B cell (primary cell): ENCODE measurements around the gene NR6A1. TPM values are rescaled to one million over a fixed set of nuclear protein-coding genes. Genes with fewer than 3 reads are reported as not detected.
A peak's percentile ranks its signal among the peaks of the same experiment; 100 is the strongest.

Experiments
- ATAC-seq: fragments of 200-7000 bp; cut with Tn5 transposase; one replicate; pipeline ENCODE4 v1.10.0; 2021; ENCODE audit warnings: low read depth, mild to moderate bottlenecking, moderate number of reproducible peaks, moderate library complexity
- CTCF ChIA-PET: fragments of 350-600 bp; sonication (Branson Sonifier 250); formaldehyde crosslinking; loops from one replicate; lab custom pipeline; 2021; ENCODE audit warnings: antibody characterized with exemption, inconsistent platforms; lab: Charles Lee
- POLR2A ChIA-PET: fragments of 350-600 bp; sonication (Branson Sonifier 250); formaldehyde crosslinking; loops from one replicate; lab custom pipeline; 2021; ENCODE audit warnings: antibody characterized with exemption; lab: Charles Lee
- DNase-seq: peaks from one replicate; pipeline ENCODE4 v3.0.0; 2013
- H2AFZ ChIP-seq: 2 replicates; pipeline ENCODE4 v1.6.1; 2012; ENCODE audit warnings: mild to moderate bottlenecking, low read depth, low read length; ENCODE audit not compliant: insufficient read depth, poor library complexity, severe bottlenecking
- H3K27ac ChIP-seq, 2 donors: 1 replicate in 1 of 2; 2 replicates in 1 of 2; pipeline ENCODE4 v1.5.1; 2012 to 2013; ENCODE audit warnings: low read length in 2 of 2, mild to moderate bottlenecking in 2 of 2, moderate library complexity in 1 of 2
- H3K27me3 ChIP-seq, 4 experiments: fragments of 200-600 bp in 1 of 4; sonication (generic) in 1 of 4; replicated peaks in 1 of 4; 1 replicate in 2 of 4; 2 replicates in 2 of 4; pipeline versions ENCODE4 v1.6.1 to v1.7.0; 2013 to 2016; ENCODE audit warnings: low read length in 3 of 4, mild to moderate bottlenecking in 2 of 4, mixed read lengths in 1 of 4, moderate library complexity in 1 of 4; ENCODE audit not compliant: insufficient read depth in 4 of 4, control insufficient read depth in 3 of 4; ENCODE audit errors: control extremely low read depth in 1 of 4
- H3K36me3 ChIP-seq, 2 experiments: replicated peaks in 1 of 2; 1 replicate in 1 of 2; 2 replicates in 1 of 2; pipeline versions ENCODE4 v1.6.1 to v1.7.1; 2013; ENCODE audit warnings: low read length in 1 of 2; ENCODE audit not compliant: insufficient read depth in 2 of 2, control insufficient read depth in 1 of 2; ENCODE audit errors: control extremely low read depth in 1 of 2, extremely low read depth in 1 of 2
- H3K4me1 ChIP-seq, 2 donors: fragments of 200-600 bp in 1 of 2; sonication (generic) in 1 of 2; 1 replicate in 1 of 2; 2 replicates in 1 of 2; pipeline versions ENCODE4 v1.5.1 to v1.6.1; 2013 to 2017; ENCODE audit warnings: low read length in 2 of 2; ENCODE audit not compliant: control insufficient read depth in 2 of 2, insufficient read depth in 2 of 2
- H3K4me2 ChIP-seq: replicated peaks from 2 replicates; pipeline ENCODE3; 2012; ENCODE audit warnings: mild to moderate bottlenecking, low read depth, low read length; ENCODE audit not compliant: poor library complexity, severe bottlenecking
- H3K4me3 ChIP-seq, 5 experiments: fragments of 200-600 bp in 1 of 5; sonication (generic) in 1 of 5; 1 replicate in 3 of 5; 2 replicates in 2 of 5; pipeline versions ENCODE4 v1.5.1 to v1.7.0; 2011 to 2016; ENCODE audit warnings: low read length in 4 of 5, mild to moderate bottlenecking in 4 of 5, low read depth in 2 of 5, control low read depth in 1 of 5, moderate library complexity in 1 of 5; ENCODE audit not compliant: insufficient read depth in 1 of 5; ENCODE audit errors: control extremely low read depth in 1 of 5, extremely low read depth in 1 of 5
- H3K79me2 ChIP-seq: fragments of 200-600 bp; sonication (generic); one replicate; pipeline ENCODE4 v1.6.0; 2016; ENCODE audit warnings: low read length; ENCODE audit not compliant: control insufficient read depth, insufficient read depth
- H3K9ac ChIP-seq: fragments of 200-600 bp; sonication (generic); 2 replicates; pipeline ENCODE4 v1.6.1; 2017; ENCODE audit warnings: mild to moderate bottlenecking, low read length, moderate library complexity
- H3K9me3 ChIP-seq, 3 donors: one replicate each; pipeline versions ENCODE4 v1.6.1 to v1.7.1; 2013; ENCODE audit warnings: low read length in 2 of 3; ENCODE audit not compliant: control insufficient read depth in 2 of 3, insufficient read depth in 1 of 3; ENCODE audit errors: control extremely low read depth in 1 of 3
- H4K20me1 ChIP-seq: 2 replicates; pipeline ENCODE4 v1.6.0; 2012; ENCODE audit warnings: mild to moderate bottlenecking, low read length; ENCODE audit not compliant: insufficient read depth, control insufficient read depth, poor library complexity, severe bottlenecking
- H3K27ac Mint-ChIP-seq: one replicate; pipeline ENCODE4 v1.8.0; 2021; ENCODE audit warnings: mixed read lengths
- H3K27me3 Mint-ChIP-seq: one replicate; pipeline ENCODE4 v1.8.0; 2021; ENCODE audit warnings: mixed read lengths
- H3K4me1 Mint-ChIP-seq: one replicate; pipeline ENCODE4 v1.8.0; 2021; ENCODE audit warnings: mixed read lengths
- H3K4me3 Mint-ChIP-seq: one replicate; pipeline ENCODE4 v1.8.0; 2021; ENCODE audit warnings: mixed read lengths
- H3K9me3 Mint-ChIP-seq: one replicate; pipeline ENCODE4 v1.8.0; 2022; ENCODE audit warnings: mixed read lengths; ENCODE audit not compliant: insufficient read depth
- EZH2 ChIP-seq: IDR thresholded peaks from 2 replicates; pipeline ENCODE4 v1.6.1; 2012; ENCODE audit warnings: borderline replicate concordance, low read depth, mild to moderate bottlenecking, moderate library complexity, low read length; ENCODE audit not compliant: insufficient read depth, poor library complexity, severe bottlenecking
- WGBS: methylation state at CpG from one replicate; pipeline ENCODE4 v1.1.5; 2013; ENCODE audit warnings: missing lambda C conversion rate; ENCODE audit not compliant: insufficient coverage; 5-methylcytosine and 5-hydroxymethylcytosine counted together
- intact Hi-C: fragments of 100-400 bp; cut with micrococcal nuclease; formaldehyde crosslinking; loops from one replicate; pipeline ENCODE4 v1.10.0; 2022
- polyA plus RNA-seq: library from polyadenylated mRNA; depleted of rRNA; stranded (reverse); fragments of >200 nt; gene quantifications from 2 replicates; pipeline ENCODE4 v1.2.3, GENCODE V29; 2012
- total RNA-seq, 2 donors: library from RNA; stranded (reverse); fragments of 120-200 nt in 1 of 2; gene quantifications; 1 replicate in 1 of 2; 2 replicates in 1 of 2; pipeline versions ENCODE4 v1.2.3 to v1.2.4, GENCODE V29; 2013 to 2022
- TF ChIP-seq, protein P1 (sequence below): fragments of 200-600 bp; IDR thresholded peaks from one replicate; pipeline ENCODE4 v1.8.0; 2022; ENCODE audit warnings: antibody characterized with exemption, mild to moderate bottlenecking

NR6A1 gene
- total and polyA plus RNA-seq, 2 donors (not counting 1 experiment from before 2014, with no cell fraction given), result 0.09 to 0.67 TPM

DNA sequence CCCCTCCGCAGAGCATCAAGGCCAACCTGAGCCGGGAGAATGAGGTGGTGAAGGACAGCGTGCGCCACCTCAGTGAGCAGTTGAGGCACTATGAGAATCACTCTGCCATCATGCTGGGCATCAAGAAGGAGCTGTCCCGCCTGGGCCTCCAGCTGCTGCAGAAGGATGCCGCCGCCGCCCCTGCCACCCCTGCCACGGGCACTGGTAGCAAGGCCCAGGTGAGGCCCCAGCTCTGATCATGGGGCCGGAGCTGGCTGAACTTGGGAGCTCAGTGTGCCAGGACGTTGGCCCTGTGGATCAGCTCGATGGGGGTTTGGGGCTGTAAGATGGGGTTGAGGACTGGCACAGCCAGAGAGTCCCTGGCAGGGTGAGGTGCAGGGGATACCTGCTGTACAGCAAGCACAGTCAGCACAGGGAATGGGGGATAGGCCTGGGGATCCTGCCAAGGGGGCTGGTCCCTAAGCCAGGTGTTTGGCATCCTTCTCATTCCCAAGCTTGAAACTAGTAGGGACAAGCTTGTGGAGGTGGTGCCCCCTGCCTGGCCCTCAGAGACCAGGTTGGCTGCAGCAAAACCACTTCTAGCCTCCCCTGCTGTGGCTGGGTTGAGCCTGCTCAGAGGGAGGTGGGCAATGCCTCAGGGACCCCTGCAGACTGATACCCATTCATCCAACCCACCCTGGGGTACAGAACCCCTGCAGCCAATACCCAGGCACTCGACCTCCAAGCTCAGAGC is 28.3 kb upstream of the NR6A1 start:
- peak overlapping the region; percentile 84 to 94 for H3K27ac ChIP-seq
- H3K4me2 ChIP-seq, result peak overlapping the region; percentile 63
- H3K4me1 Mint-ChIP-seq, result peaks cover 31% of the 10 kb centered on the region
- H3K79me2 ChIP-seq, result no peaks in the 10 kb centered on the region
- no peaks in the 10 kb centered on the region for H3K27me3 Mint-ChIP-seq
- DNase-seq, result no peak
- H3K9me3 ChIP-seq, result peaks cover 0 to 15% (median 0%) of the 10 kb centered on the region in 3 donors
- H3K36me3 ChIP-seq, result no peaks in the 10 kb centered on the region
- CTCF ChIA-PET, result interaction anchor here (0.7 to 3.0 kb wide), 4 partner anchors 14 to 62 kb away, joined by 3 to 17 read pairs (median 6); partner anchors contain the start of genes ARPC5L, OLFML2A and RPL35
- peak overlapping the region; percentile 96 for H3K27ac Mint-ChIP-seq
- peak overlapping the region in 1 of 5 experiments; percentile 50 for H3K4me3 ChIP-seq
- ATAC-seq, result no peak
- TF ChIP-seq EZH2, result no peak
- TF ChIP-seq, protein P1, sequence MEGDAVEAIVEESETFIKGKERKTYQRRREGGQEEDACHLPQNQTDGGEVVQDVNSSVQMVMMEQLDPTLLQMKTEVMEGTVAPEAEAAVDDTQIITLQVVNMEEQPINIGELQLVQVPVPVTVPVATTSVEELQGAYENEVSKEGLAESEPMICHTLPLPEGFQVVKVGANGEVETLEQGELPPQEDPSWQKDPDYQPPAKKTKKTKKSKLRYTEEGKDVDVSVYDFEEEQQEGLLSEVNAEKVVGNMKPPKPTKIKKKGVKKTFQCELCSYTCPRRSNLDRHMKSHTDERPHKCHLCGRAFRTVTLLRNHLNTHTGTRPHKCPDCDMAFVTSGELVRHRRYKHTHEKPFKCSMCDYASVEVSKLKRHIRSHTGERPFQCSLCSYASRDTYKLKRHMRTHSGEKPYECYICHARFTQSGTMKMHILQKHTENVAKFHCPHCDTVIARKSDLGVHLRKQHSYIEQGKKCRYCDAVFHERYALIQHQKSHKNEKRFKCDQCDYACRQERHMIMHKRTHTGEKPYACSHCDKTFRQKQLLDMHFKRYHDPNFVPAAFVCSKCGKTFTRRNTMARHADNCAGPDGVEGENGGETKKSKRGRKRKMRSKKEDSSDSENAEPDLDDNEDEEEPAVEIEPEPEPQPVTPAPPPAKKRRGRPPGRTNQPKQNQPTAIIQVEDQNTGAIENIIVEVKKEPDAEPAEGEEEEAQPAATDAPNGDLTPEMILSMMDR, result no peak
- WGBS, result 89% methylated on average over 13 of the region's 13 CpGs
- H3K4me1 ChIP-seq, result peaks cover 39 to 46% of the 10 kb centered on the region in 2 donors
- H3K9ac ChIP-seq, result peak overlapping the region; percentile 40
- intact Hi-C loops, result no loop called here
- H3K27me3 ChIP-seq, result peaks cover 0 to 4% (median 1%) of the 10 kb centered on the region in 4 experiments
- POLR2A ChIA-PET, result interaction anchor here (1.4 kb wide), 1 partner anchor 30 kb away, joined by 3 read pairs; no protein-coding TSS in a partner anchor
- H4K20me1 ChIP-seq, result no peaks in the 10 kb centered on the region
- H2AFZ ChIP-seq, result peak overlapping the region; percentile 67
- peak overlapping the region; percentile 77 for H3K4me3 Mint-ChIP-seq
- H3K9me3 Mint-ChIP-seq, result no peaks in the 10 kb centered on the region
